NAMALWA (cell line): ENCODE data around the gene XAB2.
A peak's percentile ranks its signal among the peaks of the same experiment; 100 is the strongest.

Source experiments
- DNase-seq: peaks from one replicate; pipeline ENCODE4 v3.0.0-alpha.2; 2015; ENCODE audit warnings: low spot score

XAB2 gene

GRCh38 chr19:7629347-7630054, at the start of gene XAB2, which contains the start of gene PET100:
Gene XAB2 (minus strand): TSS chr19:7629545. CDS start chr19:7629527, 18 bp downstream.
Gene PET100 (plus strand): TSS chr19:7629793. CDS start chr19:7629834, 41 bp downstream.
- peak; percentile 99 for DNase-seq

GRCh38 chr19:7677669-7678311, 48.4 kb upstream of the XAB2 start:
- DNase-seq, result peak; percentile 18

GRCh38 chr19:7676854-7677253, 47.5 kb upstream of the XAB2 start, which contains the start of gene MCEMP1:
Gene MCEMP1 (plus strand): TSS chr19:7677090. CDS start chr19:7677121, 31 bp downstream.
- no peak for DNase-seq

- DNase-seq, result peak; percentile 52
Measured at GRCh38 chr19:7676376-7676775, 47.0 kb upstream of the XAB2 start.

- DNase-seq, result peak; percentile 91
Measured at GRCh38 chr19:7674010-7675005, 45.0 kb upstream of the XAB2 start.

- DNase-seq, result no peak
Measured at GRCh38 chr19:7672522-7672921, 43.2 kb upstream of the XAB2 start.

- no peak for DNase-seq
Measured at GRCh38 chr19:7670790-7671189, 41.4 kb upstream of the XAB2 start.

- no peak for DNase-seq
Measured at GRCh38 chr19:7670150-7670783, 40.9 kb upstream of the XAB2 start.

GRCh38 chr19:7669641-7670040, 40.3 kb upstream of the XAB2 start:
- no peak for DNase-seq

- no peak for DNase-seq
Measured at GRCh38 chr19:7668842-7669241, 39.5 kb upstream of the XAB2 start, which contains the start of gene RETN. Gene RETN (plus strand): TSS chr19:7669049. CDS start chr19:7669327, 278 bp downstream.

GRCh38 chr19:7665076-7665475, 35.7 kb upstream of the XAB2 start:
- DNase-seq, result no peak

GRCh38 chr19:7663706-7664105, 34.4 kb upstream of the XAB2 start:
- no peak for DNase-seq

GRCh38 chr19:7662657-7663056, 33.3 kb upstream of the XAB2 start:
- DNase-seq, result no peak

- no peak for DNase-seq
Measured at GRCh38 chr19:7661744-7662538, 32.6 kb upstream of the XAB2 start.

GRCh38 chr19:7658219-7658686, 28.9 kb upstream of the XAB2 start:
- DNase-seq, result peak; percentile 95

GRCh38 chr19:7657131-7657751, 27.9 kb upstream of the XAB2 start:
- DNase-seq, result no peak

GRCh38 chr19:7655581-7655980, 26.2 kb upstream of the XAB2 start:
- no peak for DNase-seq

- no peak for DNase-seq
Measured at GRCh38 chr19:7654401-7654800, 25.1 kb upstream of the XAB2 start.

- DNase-seq, result peak; percentile 84
Measured at GRCh38 chr19:7652061-7652641, 22.8 kb upstream of the XAB2 start.

GRCh38 chr19:7650148-7650547, 20.8 kb upstream of the XAB2 start:
- no peak for DNase-seq
